ENCODE data around the gene PRKCZ. TPM values are rescaled to one million over a fixed set of nuclear protein-coding genes. Genes with fewer than 3 reads are reported as not detected.
A peak's percentile ranks its signal among the peaks of the same experiment; 100 is the strongest.

PRKCZ gene
- total and polyA plus RNA-seq, 2 donors (not counting 1 experiment from before 2014, with no cell fraction given): 1.6 to 2.0 TPM

DNA sequence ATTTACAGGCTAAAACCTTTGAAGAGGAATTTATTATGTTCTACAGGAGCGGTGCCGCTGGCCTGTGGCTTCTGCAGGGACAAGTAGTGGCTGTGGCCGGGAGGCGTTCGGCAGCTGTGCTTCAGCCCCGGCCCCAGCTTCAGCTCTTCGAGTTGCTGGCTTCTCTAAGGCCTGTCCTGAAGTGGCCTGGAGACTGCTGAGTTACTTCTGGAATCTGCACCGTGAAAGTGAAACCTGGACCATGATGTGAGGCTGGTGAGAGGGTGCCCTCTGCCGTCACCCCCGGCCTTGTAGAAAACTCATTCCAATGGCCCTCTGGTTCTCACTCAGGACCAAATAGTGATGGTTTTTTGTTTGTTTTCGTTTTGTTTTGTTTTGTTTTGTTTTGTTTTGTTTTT, 48.1 kb downstream of the PRKCZ start:
- Histone ChIP-seq H3K4me3 (replicated peaks in 1 of 4; ENCODE audit: control extremely low read depth in 1 of 4, insufficient read depth in 1 of 4, low read depth in 3 of 4, low read length in 4 of 4) (no peak overlapping the region), H3K27me3 (ENCODE audit: control insufficient read depth, insufficient read depth, low read length) (peaks cover 3% of the 10 kb centered on the region), H3K79me2 (ENCODE audit: control insufficient read depth, insufficient read depth, low read length) (no peaks in the 10 kb centered on the region), H3K4me1 (ENCODE audit: control insufficient read depth, extremely low read depth, insufficient read depth, low read length) (no peaks in the 10 kb centered on the region), H2AFZ (ENCODE audit: low read length) (no peak overlapping the region), H3K27ac (ENCODE audit: insufficient read depth, low read length) (no peak overlapping the region), H4K20me1 (ENCODE audit: control insufficient read depth, extremely low read depth, insufficient read depth, low read length) (no peaks in the 10 kb centered on the region), H3K36me3 (ENCODE audit: control insufficient read depth, insufficient read depth, low read length) (no peaks in the 10 kb centered on the region), H3K4me2 (ENCODE audit: extremely low read depth, insufficient read depth, low read length) (no peak overlapping the region), H3K9ac (ENCODE audit: insufficient read depth, low read length) (no peak overlapping the region), H3K9me3 (ENCODE audit: control insufficient read depth, insufficient read depth, low read depth, low read length) (no peaks in the 10 kb centered on the region)
- no peak for DNase-seq (ENCODE audit: low read depth in 2 of 2)
- TF ChIP-seq EZH2 (IDR thresholded peaks at IDR 0.05; ENCODE audit: low read length, missing control alignments) (no peak), CTCF (conservative IDR thresholded peaks at IDR 0.05 in 1 of 2, IDR thresholded peaks at IDR 0.05 in 1 of 2; ENCODE audit: low read depth in 1 of 2, low read length in 2 of 2) (no peak)

GRCh38 chr1:2098839-2099785, 48.9 kb downstream of the PRKCZ start:
- Histone ChIP-seq H3K4me3 (replicated peaks in 1 of 4; ENCODE audit: control extremely low read depth in 1 of 4, insufficient read depth in 1 of 4, low read depth in 3 of 4, low read length in 4 of 4) (no peak overlapping the region), H4K20me1 (ENCODE audit: control insufficient read depth, extremely low read depth, insufficient read depth, low read length) (no peaks in the 10 kb centered on the region), H2AFZ (ENCODE audit: low read length) (no peak overlapping the region), H3K9me3 (ENCODE audit: control insufficient read depth, insufficient read depth, low read depth, low read length) (no peaks in the 10 kb centered on the region), H3K79me2 (ENCODE audit: control insufficient read depth, insufficient read depth, low read length) (no peaks in the 10 kb centered on the region), H3K27ac (ENCODE audit: insufficient read depth, low read length) (no peak overlapping the region), H3K27me3 (ENCODE audit: control insufficient read depth, insufficient read depth, low read length) (peaks cover 3% of the 10 kb centered on the region), H3K9ac (ENCODE audit: insufficient read depth, low read length) (no peak overlapping the region), H3K4me2 (ENCODE audit: extremely low read depth, insufficient read depth, low read length) (no peak overlapping the region), H3K4me1 (ENCODE audit: control insufficient read depth, extremely low read depth, insufficient read depth, low read length) (no peaks in the 10 kb centered on the region), H3K36me3 (ENCODE audit: control insufficient read depth, insufficient read depth, low read length) (no peaks in the 10 kb centered on the region)
- TF ChIP-seq CTCF (conservative IDR thresholded peaks at IDR 0.05 in 1 of 2, IDR thresholded peaks at IDR 0.05 in 1 of 2; ENCODE audit: low read depth in 1 of 2, low read length in 2 of 2) (no peak), EZH2 (IDR thresholded peaks at IDR 0.05; ENCODE audit: low read length, missing control alignments) (no peak)
- DNase-seq (ENCODE audit: low read depth in 2 of 2): no peak

- peaks cover 3% of the 10 kb centered on the region for H3K27me3 ChIP-seq (ENCODE audit: control insufficient read depth, insufficient read depth, low read length)
- no peaks in the 10 kb centered on the region for H3K79me2 ChIP-seq (ENCODE audit: control insufficient read depth, insufficient read depth, low read length)
- no peaks in the 10 kb centered on the region for H3K4me1 ChIP-seq (ENCODE audit: control insufficient read depth, extremely low read depth, insufficient read depth, low read length)
- no peak overlapping the region for H2AFZ ChIP-seq (ENCODE audit: low read length)
- H3K27ac ChIP-seq (ENCODE audit: insufficient read depth, low read length): no peak overlapping the region
- no peaks in the 10 kb centered on the region for H3K9me3 ChIP-seq (ENCODE audit: control insufficient read depth, insufficient read depth, low read depth, low read length)
- H3K4me2 ChIP-seq (ENCODE audit: extremely low read depth, insufficient read depth, low read length): no peak overlapping the region
- no peak overlapping the region for H3K4me3 ChIP-seq (replicated peaks in 1 of 4; ENCODE audit: control extremely low read depth in 1 of 4, insufficient read depth in 1 of 4, low read depth in 3 of 4, low read length in 4 of 4)
- no peak overlapping the region for H3K9ac ChIP-seq (ENCODE audit: insufficient read depth, low read length)
- peak in 1 of 2 donors; percentile 15 for DNase-seq (ENCODE audit: low read depth in 2 of 2)
- TF ChIP-seq EZH2 (IDR thresholded peaks at IDR 0.05; ENCODE audit: low read length, missing control alignments) (no peak), CTCF (conservative IDR thresholded peaks at IDR 0.05 in 1 of 2, IDR thresholded peaks at IDR 0.05 in 1 of 2; ENCODE audit: low read depth in 1 of 2, low read length in 2 of 2) (no peak)
- H4K20me1 ChIP-seq (ENCODE audit: control insufficient read depth, extremely low read depth, insufficient read depth, low read length): no peaks in the 10 kb centered on the region
- H3K36me3 ChIP-seq (ENCODE audit: control insufficient read depth, insufficient read depth, low read length): no peaks in the 10 kb centered on the region
Observed at GRCh38 chr1:2099886-2100779, 49.9 kb downstream of the PRKCZ start.
